ENCODE measurements around the gene SVOPL.
"Not testable (repeated sequence)": the region's sequence is repeated elsewhere in the genome, so short reads cannot be mapped to it uniquely, and the experiment has no call there.

The SVOPL gene

DNA sequence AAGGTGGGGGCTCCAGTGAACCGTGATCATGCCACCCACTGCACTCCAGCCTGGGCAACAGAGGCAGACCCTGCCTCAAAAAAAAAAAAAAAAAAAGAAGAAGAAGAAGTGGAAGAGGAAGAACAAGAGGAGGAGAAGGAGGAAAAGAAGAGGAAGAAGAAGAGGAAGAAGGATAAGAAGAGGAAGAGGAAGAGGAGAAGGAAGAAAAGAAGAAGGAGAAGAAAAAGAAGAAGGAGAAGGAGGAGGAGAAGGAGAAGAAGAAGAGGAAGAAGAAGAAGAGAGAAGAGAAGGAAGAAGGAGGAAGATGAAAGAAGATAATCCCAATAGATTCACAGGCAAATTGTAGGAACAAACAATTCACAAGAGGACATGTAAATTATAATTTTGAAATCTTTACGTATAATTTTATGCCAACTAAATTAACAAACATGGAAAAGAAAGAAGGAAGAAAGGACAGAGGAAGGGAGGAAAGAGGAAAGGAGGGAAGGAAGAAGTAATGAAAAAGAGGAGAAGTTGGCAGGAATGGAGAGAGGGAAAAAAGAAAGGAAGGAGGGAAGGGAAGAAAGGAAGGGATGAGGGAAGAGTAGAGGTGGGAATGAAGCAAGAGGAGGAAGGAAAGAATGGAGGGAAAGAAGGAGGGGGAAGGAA lies 3.5 kb downstream of the SVOPL start:
- no peak overlapping the region for H3K4me3 Mint-ChIP-seq
- H3K36me3 Mint-ChIP-seq (ENCODE audit: low read depth): no peaks in the 10 kb centered on the region
- no peaks in the 10 kb centered on the region for H3K4me1 Mint-ChIP-seq
- no peak overlapping the region for H3K27ac Mint-ChIP-seq
- H3K9me3 Mint-ChIP-seq: peaks cover 2% of the 10 kb centered on the region
- TF ChIP-seq, protein P1, sequence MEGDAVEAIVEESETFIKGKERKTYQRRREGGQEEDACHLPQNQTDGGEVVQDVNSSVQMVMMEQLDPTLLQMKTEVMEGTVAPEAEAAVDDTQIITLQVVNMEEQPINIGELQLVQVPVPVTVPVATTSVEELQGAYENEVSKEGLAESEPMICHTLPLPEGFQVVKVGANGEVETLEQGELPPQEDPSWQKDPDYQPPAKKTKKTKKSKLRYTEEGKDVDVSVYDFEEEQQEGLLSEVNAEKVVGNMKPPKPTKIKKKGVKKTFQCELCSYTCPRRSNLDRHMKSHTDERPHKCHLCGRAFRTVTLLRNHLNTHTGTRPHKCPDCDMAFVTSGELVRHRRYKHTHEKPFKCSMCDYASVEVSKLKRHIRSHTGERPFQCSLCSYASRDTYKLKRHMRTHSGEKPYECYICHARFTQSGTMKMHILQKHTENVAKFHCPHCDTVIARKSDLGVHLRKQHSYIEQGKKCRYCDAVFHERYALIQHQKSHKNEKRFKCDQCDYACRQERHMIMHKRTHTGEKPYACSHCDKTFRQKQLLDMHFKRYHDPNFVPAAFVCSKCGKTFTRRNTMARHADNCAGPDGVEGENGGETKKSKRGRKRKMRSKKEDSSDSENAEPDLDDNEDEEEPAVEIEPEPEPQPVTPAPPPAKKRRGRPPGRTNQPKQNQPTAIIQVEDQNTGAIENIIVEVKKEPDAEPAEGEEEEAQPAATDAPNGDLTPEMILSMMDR (IDR thresholded peaks at IDR 0.05; ENCODE audit: unreplicated experiment in 3 of 3): no peak
- H3K27me3 Mint-ChIP-seq (ENCODE audit: low read depth): peaks cover 4% of the 10 kb centered on the region

DNA sequence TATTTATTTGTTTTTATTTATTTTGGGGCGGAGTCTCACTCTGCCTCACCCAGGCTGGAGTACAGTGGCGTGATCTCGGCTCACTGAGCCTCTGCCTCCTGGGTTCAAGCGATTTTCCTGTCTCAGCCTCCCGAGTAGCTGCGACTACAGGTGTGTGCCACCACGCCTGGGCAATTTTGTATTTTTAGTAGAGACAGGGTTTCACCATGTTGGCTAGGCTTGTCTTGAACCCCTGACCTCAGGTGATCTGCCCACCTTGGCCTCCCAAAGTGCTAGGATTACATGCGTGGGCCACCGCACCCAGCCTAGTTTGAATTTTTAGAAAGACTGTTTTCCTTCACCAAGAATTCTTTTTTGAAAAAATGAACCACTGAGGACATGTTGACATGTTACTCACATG lies 5.4 kb downstream of the SVOPL start:
- not testable (repeated sequence) for H3K4me3 Mint-ChIP-seq; H3K27ac Mint-ChIP-seq; H3K27me3 Mint-ChIP-seq (ENCODE audit: low read depth); H3K9me3 Mint-ChIP-seq; H3K4me1 Mint-ChIP-seq; H3K36me3 Mint-ChIP-seq (ENCODE audit: low read depth)

DNA sequence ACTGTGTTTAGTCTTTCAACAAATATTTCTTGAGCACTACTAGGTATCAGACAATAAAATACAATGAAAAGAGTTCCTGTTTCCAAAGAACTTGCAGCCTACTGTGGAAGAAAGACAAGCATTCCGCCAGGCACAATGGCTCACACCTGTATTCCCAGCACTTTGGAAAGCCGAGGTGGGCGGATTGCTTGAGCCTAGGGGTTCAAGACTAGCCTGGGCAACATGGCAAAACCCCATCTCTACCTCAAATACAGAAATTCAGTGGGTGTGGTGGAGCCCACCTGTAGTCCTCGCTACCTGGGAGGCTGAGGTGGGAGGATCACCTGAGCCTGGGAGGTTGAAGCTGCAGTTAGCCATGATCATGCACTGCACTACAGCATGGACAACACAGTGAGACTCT lies 6.1 kb downstream of the SVOPL start:
- TF ChIP-seq, protein P1 (IDR thresholded peaks at IDR 0.05; ENCODE audit: unreplicated experiment in 3 of 3): no peak
- H3K27me3 Mint-ChIP-seq (ENCODE audit: low read depth): peaks cover 4% of the 10 kb centered on the region
- H3K36me3 Mint-ChIP-seq (ENCODE audit: low read depth): no peaks in the 10 kb centered on the region
- H3K9me3 Mint-ChIP-seq: no peaks in the 10 kb centered on the region
- H3K4me1 Mint-ChIP-seq: no peaks in the 10 kb centered on the region
- H3K4me3 Mint-ChIP-seq: no peak overlapping the region
- no peak overlapping the region for H3K27ac Mint-ChIP-seq

DNA sequence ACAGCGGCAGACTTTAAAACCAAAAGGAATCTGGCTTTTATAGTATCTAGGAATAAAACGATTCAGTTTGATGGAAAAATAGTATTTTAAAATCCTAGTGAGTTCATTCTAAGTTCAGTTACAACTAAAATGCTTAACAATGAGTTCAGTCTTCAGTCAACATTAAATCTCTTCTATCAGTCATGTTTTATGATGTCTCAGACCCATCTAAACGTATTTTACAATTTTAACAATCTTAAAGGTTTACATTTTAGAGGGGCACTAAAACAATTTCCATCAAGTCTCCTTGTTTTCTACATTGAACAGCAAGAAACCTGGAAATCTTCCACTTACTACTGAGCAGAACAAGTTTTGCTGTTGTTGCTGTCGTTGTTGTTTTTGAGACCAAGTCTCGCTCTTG lies 10.0 kb downstream of the SVOPL start:
- TF ChIP-seq, protein P1 (IDR thresholded peaks at IDR 0.05; ENCODE audit: unreplicated experiment in 3 of 3): no peak
- Mint-ChIP-seq H3K4me3 (no peak overlapping the region), H3K36me3 (ENCODE audit: low read depth) (no peaks in the 10 kb centered on the region), H3K4me1 (no peaks in the 10 kb centered on the region), H3K27me3 (ENCODE audit: low read depth) (peaks cover 3% of the 10 kb centered on the region), H3K27ac (no peak overlapping the region), H3K9me3 (no peaks in the 10 kb centered on the region)

DNA sequence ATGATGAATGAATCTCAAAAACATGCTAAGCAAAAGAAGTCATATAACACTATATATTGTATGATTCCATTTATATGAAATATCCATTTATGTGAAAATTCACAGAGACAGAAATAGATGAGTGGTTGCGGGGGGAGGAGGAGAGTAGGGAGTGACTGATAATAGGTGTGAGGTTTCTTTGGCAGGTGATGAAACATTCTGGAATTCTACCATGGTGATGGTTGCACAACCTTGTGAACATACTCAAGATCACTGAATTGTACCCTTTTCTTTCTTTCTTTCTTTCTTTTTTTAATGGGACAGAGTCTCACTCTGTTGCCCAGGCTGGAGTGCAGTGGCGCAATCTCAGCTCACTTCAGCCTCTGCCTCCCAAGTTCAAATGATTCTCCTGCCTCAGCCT lies 10.7 kb downstream of the SVOPL start:
- H3K4me1 Mint-ChIP-seq: no peaks in the 10 kb centered on the region
- no peak overlapping the region for H3K4me3 Mint-ChIP-seq
- TF ChIP-seq, protein P1 (IDR thresholded peaks at IDR 0.05; ENCODE audit: unreplicated experiment in 3 of 3): no peak
- no peaks in the 10 kb centered on the region for H3K9me3 Mint-ChIP-seq
- H3K27ac Mint-ChIP-seq: no peak overlapping the region
- no peaks in the 10 kb centered on the region for H3K36me3 Mint-ChIP-seq (ENCODE audit: low read depth)
- peaks cover 3% of the 10 kb centered on the region for H3K27me3 Mint-ChIP-seq (ENCODE audit: low read depth)

DNA sequence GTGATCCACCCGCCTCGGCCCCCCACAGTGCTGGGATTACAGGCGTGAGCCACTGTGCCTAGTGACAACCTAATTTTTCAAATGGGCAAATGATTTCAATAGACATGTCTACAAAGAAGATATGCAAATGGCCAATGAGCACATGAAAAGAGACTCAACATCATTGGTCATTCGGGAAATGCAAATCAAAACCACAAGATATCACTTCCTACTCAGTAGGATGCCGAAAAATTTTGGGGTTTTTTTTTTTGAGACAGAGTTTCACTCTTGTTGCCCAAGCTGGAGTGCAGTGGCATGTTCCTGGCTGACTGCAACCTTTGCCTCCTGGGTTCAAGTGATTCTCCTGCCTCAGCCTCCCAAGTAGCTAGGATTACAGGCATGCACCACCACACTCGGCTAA lies 13.1 kb downstream of the SVOPL start:
- not testable (repeated sequence) for H3K27ac Mint-ChIP-seq; H3K4me1 Mint-ChIP-seq; H3K36me3 Mint-ChIP-seq (ENCODE audit: low read depth); H3K27me3 Mint-ChIP-seq (ENCODE audit: low read depth); H3K9me3 Mint-ChIP-seq; H3K4me3 Mint-ChIP-seq

DNA sequence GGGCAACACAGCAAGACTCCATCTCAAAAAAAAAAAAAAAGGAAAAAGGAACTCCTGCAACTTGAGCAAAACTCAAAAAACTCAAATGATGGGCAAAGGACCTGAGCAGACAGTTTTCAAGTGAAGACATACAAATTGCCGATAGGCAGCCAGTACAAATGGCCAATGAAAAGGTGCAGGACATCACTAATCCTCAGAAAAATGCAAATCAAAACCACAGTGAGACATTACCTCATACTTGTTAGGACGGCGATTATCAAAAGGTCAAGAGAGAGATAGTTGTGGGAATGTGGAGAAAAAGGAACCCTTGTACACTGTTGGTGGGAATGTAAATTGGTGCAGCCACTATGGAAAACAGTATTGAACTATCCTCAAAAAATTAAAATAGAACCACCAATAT lies 16.8 kb downstream of the SVOPL start:
- TF ChIP-seq, protein P1 (IDR thresholded peaks at IDR 0.05; ENCODE audit: unreplicated experiment in 3 of 3): no peak
- Mint-ChIP-seq H3K27me3 (ENCODE audit: low read depth) (no peaks in the 10 kb centered on the region), H3K4me1 (no peaks in the 10 kb centered on the region), H3K4me3 (no peak overlapping the region), H3K27ac (no peak overlapping the region), H3K9me3 (no peaks in the 10 kb centered on the region), H3K36me3 (ENCODE audit: low read depth) (no peaks in the 10 kb centered on the region)

Measured in nephron (organoid).